HCT116 (cell line): Measurements from ENCODE around the gene AAMP. TPM values are rescaled to one million over a fixed set of nuclear protein-coding genes. Genes with fewer than 3 reads are reported as not detected.

Experiments
- ATAC-seq: fragments of 200-7000 bp; cut with Tn5 transposase; 2 replicates; pipeline ENCODE4 v1.9.1; 2020; ENCODE audit warnings: mild to moderate bottlenecking, moderate library complexity
- BruUV-seq: library from RNA; stranded (reverse); fragments of 400-500 nt; replicated peaks from 2 replicates; lab custom pipeline; 2021; lab: Mats Ljungman, UMichigan
- CTCF ChIA-PET: fragments of 300-600 bp; sonication (Branson Sonifier 250); formaldehyde crosslinking; loops from one replicate; lab custom pipeline; 2021; ENCODE audit warnings: antibody characterized with exemption; lab: Charles Lee
- POLR2A ChIA-PET: fragments of 300-600, 350-600 bp; sonication (Branson Sonifier 250); formaldehyde crosslinking; loops from one replicate; lab custom pipeline; 2021; ENCODE audit warnings: antibody characterized with exemption; lab: Charles Lee
- RAD21 ChIA-PET, 2 experiments: fragments of 300-600 bp; sonication (Branson Sonifier 250); formaldehyde crosslinking; loops; one replicate each; lab custom pipeline; 2023; ENCODE audit warnings: low total read pairs in 2 of 2; ENCODE audit not compliant: uncharacterized antibody in 2 of 2, unreplicated experiment in 2 of 2, low non-redundant PET in 1 of 2; lab: Charles Lee
- DNase-seq: peaks from one replicate; pipeline ENCODE4 v3.0.0-alpha.2; 2010; ENCODE audit warnings: low read depth, low spot score
- H2AFZ ChIP-seq: fragments of 200-600 bp; shearing (Covaris generic), sonication (generic); 2 replicates; pipeline ENCODE4 v1.6.1; 2017; ENCODE audit warnings: low read depth, mixed run types, mixed read lengths, antibody characterized with exemption, low read length; ENCODE audit not compliant: poor library complexity, severe bottlenecking
- H3K27ac ChIP-seq: 2 replicates; pipeline ENCODE4 v1.5.1; 2012; ENCODE audit warnings: low read depth, low read length
- H3K27me3 ChIP-seq: fragments of 200-600 bp; sonication (generic); 2 replicates; pipeline ENCODE4 v1.6.1; 2016; ENCODE audit warnings: mixed run types, low read length, mixed read lengths; ENCODE audit not compliant: insufficient read depth
- H3K36me3 ChIP-seq, 2 experiments: fragments of 200-500 bp in 1 of 2; fragments of 200-600 bp in 1 of 2; sonication (Bioruptor generic) in 1 of 2; sonication (generic) in 1 of 2; 2 replicates each; pipeline versions ENCODE4 v1.5.1 to v1.6.1; 2014 to 2016; ENCODE audit warnings: low read length in 2 of 2, inconsistent platforms in 1 of 2, mixed read lengths in 1 of 2, mixed run types in 1 of 2; ENCODE audit not compliant: insufficient read depth in 2 of 2, control insufficient read depth in 1 of 2
- H3K4me1 ChIP-seq, 2 experiments: fragments of 200-600 bp in 1 of 2; sonication (generic) in 1 of 2; 2 replicates each; pipeline versions ENCODE4 v1.5.1 to v1.6.1; 2012 to 2017; ENCODE audit warnings: low read length in 2 of 2, inconsistent platforms in 1 of 2, mild to moderate bottlenecking in 1 of 2, mixed read lengths in 1 of 2, mixed run types in 1 of 2, moderate library complexity in 1 of 2; ENCODE audit not compliant: insufficient read depth in 2 of 2, control insufficient read depth in 1 of 2
- H3K4me2 ChIP-seq: fragments of 200-600 bp; sonication (generic); 2 replicates; pipeline ENCODE4 v1.6.1; 2017; ENCODE audit warnings: mixed run types, low read length, mixed read lengths
- H3K4me3 ChIP-seq, 2 experiments: fragments of 200-600 bp in 1 of 2; sonication (generic) in 1 of 2; replicated peaks in 1 of 2; 2 replicates each; pipeline ENCODE4 v1.5.1; 2011 to 2016; ENCODE audit warnings: low read length in 2 of 2, control low read depth in 1 of 2, low read depth in 1 of 2, mild to moderate bottlenecking in 1 of 2, mixed read lengths in 1 of 2, mixed run types in 1 of 2
- H3K79me2 ChIP-seq: fragments of 200-600 bp; sonication (generic); 2 replicates; pipeline ENCODE4 v1.6.1; 2017; ENCODE audit warnings: mild to moderate bottlenecking, mixed run types, low read length, moderate library complexity, mixed read lengths; ENCODE audit not compliant: insufficient read depth
- H3K9ac ChIP-seq: fragments of 200-600 bp; sonication (generic); 2 replicates; pipeline ENCODE4 v1.6.1; 2016; ENCODE audit warnings: low read length, mixed read lengths
- H3K9me2 ChIP-seq: fragments of 200-600 bp; sonication (generic), shearing (Covaris generic); 2 replicates; pipeline ENCODE4 v1.6.1; 2017; ENCODE audit warnings: mixed run types, mild to moderate bottlenecking, moderate library complexity; ENCODE audit not compliant: insufficient read depth
- H3K9me3 ChIP-seq, 2 experiments: fragments of 200-500 bp in 1 of 2; fragments of 200-600 bp in 1 of 2; sonication (Bioruptor generic) in 1 of 2; sonication (generic) in 1 of 2; 2 replicates each; pipeline ENCODE4 v1.6.1; 2014 to 2017; ENCODE audit warnings: low read length in 2 of 2, mixed read lengths in 2 of 2, inconsistent platforms in 1 of 2, low read depth in 1 of 2, mild to moderate bottlenecking in 1 of 2, mixed run types in 1 of 2, moderate library complexity in 1 of 2; ENCODE audit not compliant: control insufficient read depth in 1 of 2, insufficient read depth in 1 of 2
- H4K20me1 ChIP-seq: fragments of 200-600 bp; sonication (generic), shearing (Covaris generic); 2 replicates; pipeline ENCODE4 v1.6.1; 2017; ENCODE audit warnings: mixed run types, mild to moderate bottlenecking, moderate library complexity; ENCODE audit not compliant: insufficient read depth
- ATF3 ChIP-seq: IDR thresholded peaks from 2 replicates; pipeline ENCODE4 v1.6.1; 2012
- CBX3 ChIP-seq: IDR thresholded peaks from 2 replicates; pipeline ENCODE4 v1.6.1; 2012; ENCODE audit warnings: low read depth
- CTCF ChIP-seq, 3 experiments: fragments of 200-600 bp in 1 of 3; sonication (generic) in 1 of 3; IDR thresholded peaks in 2 of 3; conservative IDR thresholded peaks in 1 of 3; 2 replicates each; pipeline ENCODE4 v1.5.1; 2012 to 2017; ENCODE audit warnings: low read depth in 2 of 3, low read length in 2 of 3, antibody characterized with exemption in 1 of 3, borderline replicate concordance in 1 of 3, control low read depth in 1 of 3, mild to moderate bottlenecking in 1 of 3, mixed read lengths in 1 of 3, mixed run types in 1 of 3, moderate library complexity in 1 of 3; ENCODE audit not compliant: insufficient read depth in 1 of 3
- EGR1 ChIP-seq: IDR thresholded peaks from 2 replicates; pipeline ENCODE4 v1.6.1; 2012; ENCODE audit warnings: low read depth
- ELF1 ChIP-seq: IDR thresholded peaks from 2 replicates; pipeline ENCODE4 v1.6.1; 2012; ENCODE audit warnings: low read depth, borderline replicate concordance
- EZH2phosphoT487 ChIP-seq: fragments of 200-600 bp; IDR thresholded peaks from 2 replicates; pipeline ENCODE4 v1.6.1; 2018; ENCODE audit warnings: antibody characterized with exemption, borderline replicate concordance
- FOSL1 ChIP-seq: IDR thresholded peaks from 2 replicates; pipeline ENCODE4 v1.6.1; 2012; ENCODE audit warnings: low read depth
- POLR2A ChIP-seq: IDR thresholded peaks from 2 replicates; pipeline ENCODE4 v1.7.0; 2011; ENCODE audit warnings: borderline replicate concordance; ENCODE audit not compliant: insufficient read depth, insufficient read length; ENCODE audit errors: extremely low read depth
- SP1 ChIP-seq: IDR thresholded peaks from 2 replicates; pipeline ENCODE4 v1.6.1; 2012; ENCODE audit warnings: low read depth
- TCF7L2 ChIP-seq: IDR thresholded peaks from 2 replicates; pipeline ENCODE4 v1.7.0; 2011; ENCODE audit warnings: borderline replicate concordance, inconsistent platforms; ENCODE audit not compliant: insufficient read depth, insufficient read length; ENCODE audit errors: extremely low read depth
- YY1 ChIP-seq: IDR thresholded peaks from 2 replicates; pipeline ENCODE4 v1.6.1; 2011; ENCODE audit warnings: low read length, low read depth, moderate library complexity, mild to moderate bottlenecking; ENCODE audit not compliant: insufficient replicate concordance; ENCODE audit errors: extremely low read depth
- ZBTB33 ChIP-seq: IDR thresholded peaks from 2 replicates; pipeline ENCODE4 v1.6.1; 2011; ENCODE audit warnings: mild to moderate bottlenecking, low read length, moderate library complexity; ENCODE audit not compliant: insufficient replicate concordance; ENCODE audit errors: extremely low read depth
- ZNF274 ChIP-seq: fragments of 200-500 bp; sonication (Bioruptor generic); IDR thresholded peaks from 2 replicates; pipeline ENCODE4 v1.6.1; 2014; ENCODE audit warnings: mild to moderate bottlenecking, low read depth, low read length, inconsistent platforms
- intact Hi-C: fragments of 100-400 bp; cut with micrococcal nuclease; formaldehyde crosslinking; loops from 2 replicates; pipeline ENCODE4 v1.10.0; 2022
- total RNA-seq: library from RNA; stranded (reverse); gene quantifications from one replicate; pipeline ENCODE4 v1.2.1, GENCODE V29; 2021; ENCODE audit not compliant: unreplicated experiment

AAMP gene
- total RNA-seq, 1 experiment from 2014 or later: 111 TPM

- H3K4me2 ChIP-seq: no peak overlapping the region
- peaks cover 9% of the 10 kb centered on the region in 2 experiments; a peak in 2 of 4 replicates for H3K36me3 ChIP-seq
- no peak overlapping the region for H3K9ac ChIP-seq
- peaks cover 0 to 5% of the 10 kb centered on the region in 2 experiments; a peak in 1 of 4 replicates for H3K4me1 ChIP-seq
- ChIA-PET CTCF (interaction anchor here (0.9 kb wide), 1 partner anchor 9 kb away, joined by 3 read pairs; no protein-coding TSS in a partner anchor), POLR2A (no interaction called here), RAD21 (no interaction called here)
- DNase-seq: no peak
- H4K20me1 ChIP-seq: no peaks in the 10 kb centered on the region
- no peak overlapping the region for H2AFZ ChIP-seq
- ATAC-seq: no peak
- no peaks in the 10 kb centered on the region for H3K27me3 ChIP-seq
- intact Hi-C loops: no loop called here
- no peak overlapping the region for H3K27ac ChIP-seq
- no peak overlapping the region for H3K4me3 ChIP-seq
- no peaks in the 10 kb centered on the region for H3K9me3 ChIP-seq
- TF ChIP-seq TCF7L2 (no peak), EGR1 (no peak)
- H3K9me2 ChIP-seq: no peaks in the 10 kb centered on the region
- BruUV-seq: no TSS peak
- no peaks in the 10 kb centered on the region for H3K79me2 ChIP-seq
These were observed 7.7 kb downstream of the AAMP start for GRCh38 chr2:218262237-218262600.

- no peaks in the 10 kb centered on the region for H3K27me3 ChIP-seq
- intact Hi-C loops: no loop called here
- H3K36me3 ChIP-seq: peaks cover 4 to 6% of the 10 kb centered on the region in 2 experiments; a peak in 2 of 4 replicates
- ChIA-PET CTCF (interaction anchor here (0.9 kb wide), 1 partner anchor 8 kb away, joined by 3 read pairs; no protein-coding TSS in a partner anchor), POLR2A (no interaction called here), RAD21 (no interaction called here)
- no peaks in the 10 kb centered on the region for H3K79me2 ChIP-seq
- H4K20me1 ChIP-seq: no peaks in the 10 kb centered on the region
- no peak overlapping the region for H3K4me3 ChIP-seq
- no peak overlapping the region for H2AFZ ChIP-seq
- DNase-seq (no peak), ATAC-seq (no peak)
- no peak overlapping the region for H3K4me2 ChIP-seq
- H3K9me2 ChIP-seq: no peaks in the 10 kb centered on the region
- H3K4me1 ChIP-seq: peaks cover 0 to 5% of the 10 kb centered on the region in 2 experiments; a peak in 1 of 4 replicates
- no peak overlapping the region for H3K27ac ChIP-seq
- no TSS peak for BruUV-seq
- H3K9me3 ChIP-seq: no peaks in the 10 kb centered on the region
- no peak overlapping the region for H3K9ac ChIP-seq
- TF ChIP-seq EZH2phosphoT487 (no peak), EGR1 (no peak), ELF1 (no peak), CBX3 (no peak), ATF3 (no peak), SP1 (no peak), CTCF (IDR thresholded peaks at IDR 0.05 in 2 of 3, conservative IDR thresholded peaks at IDR 0.05 in 1 of 3; ENCODE audit: borderline replicate concordance in 1 of 3, insufficient read depth in 1 of 3, low read depth in 2 of 3, low read length in 2 of 3) (no peak), ZBTB33 (no peak), FOSL1 (no peak), POLR2A (no peak), ZNF274 (no peak), YY1 (no peak)
These were observed 8.3 kb downstream of the AAMP start for GRCh38 chr2:218261423-218262236.
